ENCODE results near the gene HBS1L.

The HBS1L gene

DNA sequence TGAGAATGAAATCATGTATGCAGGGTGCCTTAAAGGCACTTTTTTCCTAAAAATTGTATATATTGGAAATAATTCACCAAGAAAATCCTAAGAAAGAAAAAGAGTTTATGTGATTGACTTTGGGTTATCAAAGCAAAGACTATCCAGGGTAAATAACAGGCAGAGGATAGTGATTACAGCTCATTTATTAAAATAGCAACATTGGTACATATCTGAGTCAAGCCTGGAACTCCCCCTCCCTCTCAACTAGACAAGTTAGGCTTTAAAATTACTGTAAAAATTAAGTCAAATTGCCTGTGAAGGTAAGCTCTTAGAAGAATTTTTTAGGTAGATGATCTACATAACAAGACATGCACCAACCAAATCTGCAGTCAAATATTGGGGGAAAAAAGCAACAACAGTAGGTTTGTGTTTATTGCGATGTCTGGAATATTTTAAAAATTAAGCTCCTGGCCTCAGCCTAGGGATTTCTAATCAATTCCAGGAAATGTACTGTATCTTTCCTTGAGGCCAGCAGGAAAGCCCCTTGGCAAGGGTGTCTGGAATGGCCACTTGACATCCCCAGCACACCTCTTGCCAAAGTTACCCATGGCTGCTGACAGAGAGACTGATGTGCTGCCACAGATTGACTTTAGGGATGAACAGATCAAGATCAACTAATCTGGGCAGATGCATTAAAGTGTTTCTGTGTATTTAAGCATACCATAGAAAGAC, 31.2 kb upstream of the HBS1L start (continued):
- TF ChIP-seq, protein P1, sequence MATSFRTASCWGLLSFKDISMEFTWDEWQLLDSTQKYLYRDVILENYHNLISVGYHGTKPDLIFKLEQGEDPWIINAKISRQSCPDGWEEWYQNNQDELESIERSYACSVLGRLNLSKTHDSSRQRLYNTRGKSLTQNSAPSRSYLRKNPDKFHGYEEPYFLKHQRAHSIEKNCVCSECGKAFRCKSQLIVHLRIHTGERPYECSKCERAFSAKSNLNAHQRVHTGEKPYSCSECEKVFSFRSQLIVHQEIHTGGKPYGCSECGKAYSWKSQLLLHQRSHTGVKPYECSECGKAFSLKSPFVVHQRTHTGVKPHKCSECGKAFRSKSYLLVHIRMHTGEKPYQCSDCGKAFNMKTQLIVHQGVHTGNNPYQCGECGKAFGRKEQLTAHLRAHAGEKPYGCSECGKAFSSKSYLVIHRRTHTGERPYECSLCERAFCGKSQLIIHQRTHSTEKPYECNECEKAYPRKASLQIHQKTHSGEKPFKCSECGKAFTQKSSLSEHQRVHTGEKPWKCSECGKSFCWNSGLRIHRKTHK (tag by site-specific recombination; IDR thresholded peaks at IDR 0.05), result no peak
- TF ChIP-seq ZNF776 (tag by site-specific recombination; IDR thresholded peaks at IDR 0.05; ENCODE audit: borderline replicate concordance) (no peak), ZNF341 (tag by site-specific recombination; IDR thresholded peaks at IDR 0.05; ENCODE audit: low read depth) (no peak), TRIM28 (IDR thresholded peaks at IDR 0.05; ENCODE audit: borderline replicate concordance, low read length) (no peak), ZNF707 (tag by site-specific recombination; IDR thresholded peaks at IDR 0.05) (no peak)
- TF ChIP-seq, protein P2, sequence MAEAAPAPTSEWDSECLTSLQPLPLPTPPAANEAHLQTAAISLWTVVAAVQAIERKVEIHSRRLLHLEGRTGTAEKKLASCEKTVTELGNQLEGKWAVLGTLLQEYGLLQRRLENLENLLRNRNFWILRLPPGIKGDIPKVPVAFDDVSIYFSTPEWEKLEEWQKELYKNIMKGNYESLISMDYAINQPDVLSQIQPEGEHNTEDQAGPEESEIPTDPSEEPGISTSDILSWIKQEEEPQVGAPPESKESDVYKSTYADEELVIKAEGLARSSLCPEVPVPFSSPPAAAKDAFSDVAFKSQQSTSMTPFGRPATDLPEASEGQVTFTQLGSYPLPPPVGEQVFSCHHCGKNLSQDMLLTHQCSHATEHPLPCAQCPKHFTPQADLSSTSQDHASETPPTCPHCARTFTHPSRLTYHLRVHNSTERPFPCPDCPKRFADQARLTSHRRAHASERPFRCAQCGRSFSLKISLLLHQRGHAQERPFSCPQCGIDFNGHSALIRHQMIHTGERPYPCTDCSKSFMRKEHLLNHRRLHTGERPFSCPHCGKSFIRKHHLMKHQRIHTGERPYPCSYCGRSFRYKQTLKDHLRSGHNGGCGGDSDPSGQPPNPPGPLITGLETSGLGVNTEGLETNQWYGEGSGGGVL (tag by site-specific recombination; IDR thresholded peaks at IDR 0.05), result no peak

DNA sequence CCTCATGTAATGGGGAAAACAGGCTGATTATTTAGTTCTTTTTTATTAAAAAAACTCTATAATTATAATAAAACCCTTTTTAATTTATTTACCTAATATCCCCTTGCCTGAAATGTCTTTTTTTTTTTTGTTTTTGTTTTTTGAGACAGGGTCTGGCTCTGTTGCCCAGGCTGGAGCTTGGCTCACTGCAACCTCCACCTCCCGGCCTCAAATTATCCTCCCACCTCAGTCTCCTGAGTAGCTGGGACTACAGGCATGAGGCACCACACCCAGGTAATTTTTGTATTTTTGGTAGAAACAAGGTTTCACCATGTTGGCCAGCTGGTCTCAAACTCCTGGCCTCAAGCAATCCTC, 30.3 kb upstream of the HBS1L start:
- H3K27ac ChIP-seq (ENCODE audit: extremely low read depth, low read depth, low read length), result no peak overlapping the region
- no peaks in the 10 kb centered on the region for H3K4me1 ChIP-seq (ENCODE audit: control insufficient read depth, insufficient read depth, low read length)
- no peak overlapping the region for H3K4me3 ChIP-seq (ENCODE audit: low read depth, low read length)
- POLR2A ChIA-PET, result no interaction called here
- TF ChIP-seq, protein P3, sequence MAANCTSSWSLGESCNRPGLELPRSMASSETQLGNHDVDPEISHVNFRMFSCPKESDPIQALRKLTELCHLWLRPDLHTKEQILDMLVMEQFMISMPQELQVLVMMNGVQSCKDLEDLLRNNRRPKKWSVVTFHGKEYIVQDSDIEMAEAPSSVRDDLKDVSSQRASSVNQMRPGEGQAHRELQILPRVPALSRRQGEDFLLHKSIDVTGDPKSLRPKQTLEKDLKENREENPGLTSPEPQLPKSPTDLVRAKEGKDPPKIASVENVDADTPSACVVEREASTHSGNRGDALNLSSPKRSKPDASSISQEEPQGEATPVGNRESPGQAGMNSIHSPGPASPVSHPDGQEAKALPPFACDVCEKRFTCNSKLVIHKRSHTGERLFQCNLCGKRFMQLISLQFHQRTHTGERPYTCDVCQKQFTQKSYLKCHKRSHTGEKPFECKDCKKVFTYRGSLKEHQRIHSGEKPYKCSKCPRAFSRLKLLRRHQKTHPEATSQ (tag by site-specific recombination; IDR thresholded peaks at IDR 0.05), result no peak
- no peak for TF ChIP-seq ZNF221 (tag by site-specific recombination; IDR thresholded peaks at IDR 0.05; ENCODE audit: borderline replicate concordance)
- no peak for TF ChIP-seq ZNF37A (tag by site-specific recombination; IDR thresholded peaks at IDR 0.05)
- TF ChIP-seq ZBTB48 (tag by site-specific recombination; IDR thresholded peaks at IDR 0.05), result no peak
- TF ChIP-seq ZNF202 (tag by site-specific recombination; IDR thresholded peaks at IDR 0.05; ENCODE audit: borderline replicate concordance), result no peak
- H3K9me3 ChIP-seq (ENCODE audit: control insufficient read depth, insufficient read depth, low read depth, low read length), result no peaks in the 10 kb centered on the region
- H3K36me3 ChIP-seq (ENCODE audit: control insufficient read depth in 2 of 2, insufficient read depth in 1 of 2, low read length in 2 of 2), result no peaks in the 10 kb centered on the region
- CTCF ChIA-PET, result no interaction called here

DNA sequence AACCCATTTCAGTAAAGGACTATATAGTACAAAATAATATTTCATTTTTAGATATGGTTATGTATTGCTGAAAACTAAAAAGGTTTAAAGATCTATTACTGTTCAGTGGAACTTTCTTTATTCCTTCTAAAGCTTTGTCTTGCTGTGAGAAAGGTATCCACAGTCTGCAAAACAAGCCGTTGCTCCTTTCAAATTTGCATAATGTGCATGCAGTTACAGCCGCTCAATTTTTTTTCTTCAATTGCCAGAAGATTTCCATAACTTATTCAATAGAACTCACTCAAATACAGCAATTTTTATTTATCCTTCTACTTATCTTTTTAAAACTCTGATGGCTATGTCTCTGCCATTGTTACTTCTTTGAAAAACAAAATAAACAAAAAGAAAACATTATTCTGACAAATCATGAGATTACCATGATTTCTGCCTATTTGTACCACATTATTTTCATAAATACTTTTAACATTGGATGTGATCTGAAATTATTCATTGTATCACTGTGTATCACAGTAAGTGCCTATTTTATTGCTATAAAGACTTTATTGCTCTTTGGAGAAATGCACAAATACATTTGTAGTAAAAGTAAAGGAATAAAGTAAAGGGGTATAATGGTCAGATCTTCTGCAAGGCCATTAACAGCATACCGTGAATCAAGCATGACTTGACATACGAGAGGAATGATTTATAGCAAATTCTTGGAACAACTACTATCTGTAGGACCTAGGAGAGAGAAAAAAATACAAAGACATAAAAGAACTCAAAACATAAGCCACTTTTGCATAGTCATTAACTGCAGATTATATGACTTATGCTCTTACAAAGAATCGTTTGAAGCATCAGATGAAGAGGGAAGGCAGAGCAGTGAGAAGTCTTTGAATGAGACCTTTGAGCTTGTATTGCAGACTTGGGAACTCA, 29.6 kb upstream of the HBS1L start:
- TF ChIP-seq, protein P4, sequence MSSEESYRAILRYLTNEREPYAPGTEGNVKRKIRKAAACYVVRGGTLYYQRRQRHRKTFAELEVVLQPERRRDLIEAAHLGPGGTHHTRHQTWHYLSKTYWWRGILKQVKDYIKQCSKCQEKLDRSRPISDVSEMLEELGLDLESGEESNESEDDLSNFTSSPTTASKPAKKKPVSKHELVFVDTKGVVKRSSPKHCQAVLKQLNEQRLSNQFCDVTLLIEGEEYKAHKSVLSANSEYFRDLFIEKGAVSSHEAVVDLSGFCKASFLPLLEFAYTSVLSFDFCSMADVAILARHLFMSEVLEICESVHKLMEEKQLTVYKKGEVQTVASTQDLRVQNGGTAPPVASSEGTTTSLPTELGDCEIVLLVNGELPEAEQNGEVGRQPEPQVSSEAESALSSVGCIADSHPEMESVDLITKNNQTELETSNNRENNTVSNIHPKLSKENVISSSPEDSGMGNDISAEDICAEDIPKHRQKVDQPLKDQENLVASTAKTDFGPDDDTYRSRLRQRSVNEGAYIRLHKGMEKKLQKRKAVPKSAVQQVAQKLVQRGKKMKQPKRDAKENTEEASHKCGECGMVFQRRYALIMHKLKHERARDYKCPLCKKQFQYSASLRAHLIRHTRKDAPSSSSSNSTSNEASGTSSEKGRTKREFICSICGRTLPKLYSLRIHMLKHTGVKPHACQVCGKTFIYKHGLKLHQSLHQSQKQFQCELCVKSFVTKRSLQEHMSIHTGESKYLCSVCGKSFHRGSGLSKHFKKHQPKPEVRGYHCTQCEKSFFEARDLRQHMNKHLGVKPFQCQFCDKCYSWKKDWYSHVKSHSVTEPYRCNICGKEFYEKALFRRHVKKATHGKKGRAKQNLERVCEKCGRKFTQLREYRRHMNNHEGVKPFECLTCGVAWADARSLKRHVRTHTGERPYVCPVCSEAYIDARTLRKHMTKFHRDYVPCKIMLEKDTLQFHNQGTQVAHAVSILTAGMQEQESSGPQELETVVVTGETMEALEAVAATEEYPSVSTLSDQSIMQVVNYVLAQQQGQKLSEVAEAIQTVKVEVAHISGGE (tag by site-specific recombination; conservative IDR thresholded peaks at IDR 0.05; ENCODE audit: low read depth), result no peak
- TF ChIP-seq, protein P5, sequence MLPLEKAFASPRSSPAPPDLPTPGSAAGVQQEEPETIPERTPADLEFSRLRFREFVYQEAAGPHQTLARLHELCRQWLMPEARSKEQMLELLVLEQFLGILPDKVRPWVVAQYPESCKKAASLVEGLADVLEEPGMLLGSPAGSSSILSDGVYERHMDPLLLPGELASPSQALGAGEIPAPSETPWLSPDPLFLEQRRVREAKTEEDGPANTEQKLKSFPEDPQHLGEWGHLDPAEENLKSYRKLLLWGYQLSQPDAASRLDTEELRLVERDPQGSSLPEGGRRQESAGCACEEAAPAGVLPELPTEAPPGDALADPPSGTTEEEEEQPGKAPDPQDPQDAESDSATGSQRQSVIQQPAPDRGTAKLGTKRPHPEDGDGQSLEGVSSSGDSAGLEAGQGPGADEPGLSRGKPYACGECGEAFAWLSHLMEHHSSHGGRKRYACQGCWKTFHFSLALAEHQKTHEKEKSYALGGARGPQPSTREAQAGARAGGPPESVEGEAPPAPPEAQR (tag by site-specific recombination; IDR thresholded peaks at IDR 0.05), result no peak
- no peak for TF ChIP-seq ZNF404 (tag by site-specific recombination; IDR thresholded peaks at IDR 0.05)
- no peak for TF ChIP-seq ZNF24 (tag by site-specific recombination; IDR thresholded peaks at IDR 0.05)
- no peak for TF ChIP-seq GFI1B (tag by site-specific recombination; IDR thresholded peaks at IDR 0.05)
- TF ChIP-seq KLF16 (tag by site-specific recombination; IDR thresholded peaks at IDR 0.05), result no peak
- TF ChIP-seq ZNF660 (tag by site-specific recombination; IDR thresholded peaks at IDR 0.05), result no peak
- TF ChIP-seq ZNF140 (tag by site-specific recombination; IDR thresholded peaks at IDR 0.05), result no peak
- no peak for TF ChIP-seq ZNF561 (tag by site-specific recombination; IDR thresholded peaks at IDR 0.05; ENCODE audit: borderline replicate concordance)
- TF ChIP-seq ZNF239 (tag by site-specific recombination; IDR thresholded peaks at IDR 0.05), result no peak
- ChIA-PET POLR2A (no interaction called here), CTCF (no interaction called here)
- H3K27ac ChIP-seq (ENCODE audit: extremely low read depth, low read depth, low read length), result no peak overlapping the region
- no peaks in the 10 kb centered on the region for H3K36me3 ChIP-seq (ENCODE audit: control insufficient read depth in 2 of 2, insufficient read depth in 1 of 2, low read length in 2 of 2)
- no peak overlapping the region for H3K4me3 ChIP-seq (ENCODE audit: low read depth, low read length)
- no peaks in the 10 kb centered on the region for H3K4me1 ChIP-seq (ENCODE audit: control insufficient read depth, insufficient read depth, low read length)
- no peaks in the 10 kb centered on the region for H3K9me3 ChIP-seq (ENCODE audit: control insufficient read depth, insufficient read depth, low read depth, low read length)
